Transverse colon (tissue), 4 donors: ENCODE data around the gene GPR55.

Experiments used
- CTCF ChIP-seq, 5 experiments: fragments of 200-600 bp in 3 of 5; fragments of 450-650 bp in 2 of 5; sonication (generic) in 3 of 5; IDR thresholded peaks; 1 replicate in 2 of 5; 2 replicates in 3 of 5; pipeline ENCODE4 v1.5.1; 2016 to 2017; ENCODE audit warnings: antibody characterized with exemption in 5 of 5, inconsistent platforms in 3 of 5, mild to moderate bottlenecking in 2 of 5, moderate library complexity in 1 of 5
- POLR2A ChIP-seq: fragments of 450-650 bp; IDR thresholded peaks from one replicate; pipeline ENCODE4 v1.6.1; 2016; ENCODE audit warnings: antibody characterized with exemption, mild to moderate bottlenecking, moderate library complexity
- POLR2AphosphoS5 ChIP-seq, 3 donors: sonication (generic); formaldehyde crosslinking; IDR thresholded peaks; one replicate each; pipeline ENCODE4 v1.6.1; 2016; ENCODE audit warnings: antibody characterized with exemption in 3 of 3

DNA sequence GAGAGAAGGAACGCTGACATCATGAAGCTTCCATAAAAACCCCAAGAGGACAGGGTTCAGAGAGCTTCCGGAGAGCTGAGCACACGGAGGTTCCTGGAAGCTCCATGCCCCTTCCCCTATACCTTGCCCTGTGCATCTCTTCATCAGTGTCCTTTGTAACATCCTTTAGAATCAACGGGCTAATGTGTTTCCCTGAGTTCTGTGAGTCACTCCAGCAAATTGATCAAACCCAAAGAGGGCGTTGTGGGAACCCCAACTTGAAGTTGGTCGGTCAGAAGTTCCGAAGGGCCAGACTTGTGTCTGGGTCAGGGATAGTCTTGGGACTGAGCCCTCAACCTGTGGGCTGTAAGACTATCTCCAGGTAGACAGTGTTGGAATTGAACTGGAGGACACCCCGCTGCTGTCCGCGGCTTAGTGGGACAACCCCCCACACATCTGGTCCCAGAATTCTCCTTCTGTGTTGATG, 25.9 kb upstream of the GPR55 start:
- TF ChIP-seq CTCF (IDR thresholded peaks at IDR 0.05) (no peak), POLR2A (no peak), POLR2AphosphoS5 (IDR thresholded peaks at IDR 0.05) (no peak)
